HG03103 (cell line): ENCODE results near the gene DDA1.

Source experiments
- ATAC-seq: cut with Tn5 transposase; IDR thresholded peaks from one replicate; pipeline ENCODE4 v1.9.1; 2021; ENCODE audit warnings: low read depth; ENCODE audit not compliant: unreplicated experiment

Gene DDA1

DNA sequence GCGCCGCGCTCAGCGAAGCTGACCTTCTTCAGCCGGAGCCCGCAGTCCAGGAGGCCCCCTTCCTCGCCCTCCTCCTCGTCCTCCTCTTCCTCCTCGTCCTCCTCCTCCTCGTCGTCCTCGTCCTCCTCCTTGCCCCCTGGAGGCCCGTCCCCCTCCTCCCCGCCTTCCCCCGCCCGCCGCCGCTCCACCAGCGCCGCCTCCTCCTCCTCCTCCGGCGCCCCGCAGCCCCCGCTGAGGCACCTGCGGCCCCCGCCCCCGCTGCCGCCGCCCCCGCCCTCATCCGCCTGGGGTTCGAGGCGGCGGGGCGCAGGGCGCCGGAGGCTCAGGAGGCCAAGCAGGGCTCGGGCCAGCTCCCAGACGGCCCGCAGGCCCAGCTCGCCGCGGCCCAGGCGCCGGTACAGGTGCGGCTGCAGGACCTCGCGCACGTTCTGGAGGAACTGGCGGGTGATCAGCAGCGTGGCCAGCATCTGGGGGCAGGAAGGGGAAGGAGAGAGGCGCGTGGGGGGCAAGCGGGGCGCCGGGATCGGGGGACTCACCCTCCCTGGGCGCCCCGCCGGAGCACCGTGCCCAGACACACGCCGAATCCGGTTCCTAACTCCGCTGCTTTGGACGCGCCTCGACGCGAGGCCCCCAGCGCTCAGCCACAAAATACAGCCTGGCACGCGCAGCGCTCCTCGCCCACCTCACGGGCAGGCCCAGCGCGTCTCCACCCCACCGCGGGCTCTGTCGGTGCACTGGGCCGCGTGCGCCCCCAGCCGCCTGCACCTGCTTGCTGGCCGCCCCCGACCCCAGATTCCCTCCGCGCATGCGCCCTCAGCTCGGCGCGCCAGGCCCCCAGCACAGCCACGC, 19.4 kb downstream of the DDA1 start:
- ATAC-seq: no peak

DNA sequence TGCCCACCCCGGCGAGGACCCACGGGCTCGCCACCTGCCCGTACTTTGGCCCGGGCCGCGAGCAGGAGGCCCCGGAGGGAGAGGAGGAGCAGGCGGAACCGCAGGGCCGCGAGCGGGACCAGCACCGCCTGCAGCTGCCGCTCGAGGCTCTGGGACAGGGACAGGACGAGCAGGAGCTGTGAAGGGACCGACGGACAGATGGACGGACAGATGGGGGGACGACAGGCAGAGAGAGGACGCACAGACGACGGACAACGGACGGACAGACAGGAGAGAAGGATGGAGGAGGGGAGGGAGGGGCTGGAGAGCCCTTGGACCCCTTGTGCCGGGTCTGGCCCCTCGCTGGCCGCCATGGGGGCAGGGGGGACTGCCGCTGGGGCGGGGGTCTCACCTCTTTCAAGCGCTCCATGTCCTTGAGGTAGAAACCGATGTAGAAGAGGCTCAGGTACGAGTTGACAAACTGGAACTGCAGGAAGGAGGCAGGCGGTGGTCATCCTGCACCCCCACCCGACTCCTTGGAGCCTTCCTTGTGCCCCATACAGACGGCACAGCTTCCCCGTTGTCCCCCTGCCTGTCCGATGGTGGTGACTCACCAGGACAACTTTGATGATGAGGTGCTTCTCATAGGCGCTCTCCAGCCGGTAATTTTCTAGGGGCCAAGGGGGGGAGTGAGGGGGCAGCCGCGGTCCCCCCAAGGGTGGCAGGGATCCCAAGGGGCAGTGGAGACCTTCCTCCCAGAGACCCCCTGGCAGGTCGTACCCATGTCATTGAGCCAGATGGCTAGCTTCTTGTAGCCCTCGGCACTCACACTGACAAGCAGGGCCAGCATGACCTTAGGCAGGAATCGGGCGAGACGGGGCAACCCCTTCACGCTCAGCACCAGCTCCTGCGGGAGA, 20.3 kb downstream of the DDA1 start:
- ATAC-seq: no peak

GRCh38 chr19:17330262-17331044, 21.1 kb downstream of the DDA1 start:
- no peak for ATAC-seq

- ATAC-seq: no peak
Observed at GRCh38 chr19:17331045-17331558, 21.7 kb downstream of the DDA1 start.

- no peak for ATAC-seq
Observed at GRCh38 chr19:17332360-17332676, 23.0 kb downstream of the DDA1 start.

DNA sequence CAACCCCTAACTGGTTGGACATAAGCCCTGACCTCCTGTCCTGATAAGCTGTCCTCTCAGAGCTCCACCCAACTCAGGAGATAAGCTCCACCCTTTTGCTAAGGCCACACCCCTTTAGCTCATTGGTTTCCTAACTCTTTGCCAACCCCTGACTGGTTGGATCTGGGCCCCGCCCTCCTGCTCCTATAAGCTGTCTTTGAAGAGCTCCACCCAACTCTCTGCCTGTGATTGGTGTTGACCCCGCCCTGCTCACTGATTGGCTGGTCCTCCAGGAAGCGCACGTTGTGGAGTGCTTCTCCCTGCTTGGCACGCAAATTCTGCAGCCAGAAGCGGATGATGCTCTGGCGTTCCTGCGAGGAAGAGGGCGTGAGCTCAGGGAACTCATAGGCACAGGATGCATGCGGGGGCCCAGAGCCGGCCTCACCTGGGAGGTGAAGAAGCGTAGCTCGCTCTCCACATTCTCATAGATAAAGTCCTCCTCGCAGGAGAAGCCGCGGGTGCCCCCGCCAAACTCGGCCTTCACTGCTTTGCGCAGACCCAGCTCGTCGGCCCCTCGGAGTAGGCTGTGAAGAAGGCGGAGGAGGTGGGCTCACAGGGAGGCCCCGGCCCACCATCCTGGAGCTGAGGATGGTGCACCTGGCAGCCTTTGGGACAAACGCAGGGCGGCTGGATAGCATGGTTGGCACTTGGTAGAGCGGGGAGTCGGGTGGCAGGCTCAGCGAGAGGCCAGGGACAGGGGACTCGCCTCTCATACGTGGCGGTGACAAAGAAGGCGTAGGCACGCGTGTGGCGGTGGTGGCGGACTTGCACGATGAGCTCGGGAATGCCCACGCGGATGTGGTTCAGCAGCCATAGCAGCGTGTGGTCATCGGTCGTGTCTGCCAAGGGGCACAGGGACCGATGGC, 23.6 kb downstream of the DDA1 start:
- ATAC-seq: no peak

GRCh38 chr19:17333611-17334413, 24.4 kb downstream of the DDA1 start:
- ATAC-seq: no peak

GRCh38 chr19:17334414-17335409, 25.3 kb downstream of the DDA1 start, which contains the start of gene ANO8:
Gene ANO8, minus strand, starts transcription at chr19:17334855. Its CDS starts 185 bp downstream, at chr19:17334670.
- no peak for ATAC-seq

GRCh38 chr19:17335575-17335974, 26.2 kb downstream of the DDA1 start:
- no peak for ATAC-seq

- ATAC-seq: peak; percentile 78
Observed at GRCh38 chr19:17336872-17337674, 27.7 kb downstream of the DDA1 start, which contains the start of gene GTPBP3. Gene GTPBP3, plus strand, starts transcription at chr19:17337553. Its CDS starts 59 bp downstream, at chr19:17337612.

DNA sequence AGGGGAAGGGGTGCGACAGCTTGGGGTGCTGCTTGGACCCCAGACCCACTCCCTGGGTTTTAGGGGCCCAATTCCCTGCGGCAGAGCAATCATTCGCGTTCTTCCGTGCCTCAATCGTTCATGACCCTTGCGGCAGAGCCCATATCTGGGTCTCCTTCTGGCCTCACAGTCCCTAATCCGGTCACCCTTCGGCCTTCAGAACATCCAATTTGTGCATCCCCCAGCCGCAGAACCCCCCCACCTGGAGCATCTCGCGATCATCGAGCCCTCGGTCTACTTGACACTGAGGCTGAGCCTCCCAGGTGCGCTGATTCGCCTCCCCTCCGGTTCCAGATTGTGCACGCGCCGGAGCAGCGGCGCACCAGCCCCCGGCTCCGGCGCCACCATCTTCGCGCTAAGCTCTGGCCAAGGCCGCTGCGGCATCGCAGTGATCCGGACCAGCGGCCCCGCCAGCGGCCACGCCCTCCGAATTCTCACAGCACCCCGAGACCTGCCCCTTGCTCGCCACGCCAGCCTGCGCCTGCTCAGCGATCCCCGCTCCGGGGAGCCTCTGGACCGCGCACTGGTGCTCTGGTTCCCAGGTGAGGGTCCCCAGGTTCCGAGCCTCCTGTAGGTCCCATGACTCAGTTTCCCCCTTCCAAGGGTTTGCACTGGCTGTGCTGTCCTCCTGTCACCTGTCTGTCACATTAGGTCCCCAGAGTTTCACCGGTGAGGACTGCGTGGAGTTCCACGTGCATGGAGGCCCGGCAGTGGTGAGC, 28.5 kb downstream of the DDA1 start:
- ATAC-seq: no peak

DNA sequence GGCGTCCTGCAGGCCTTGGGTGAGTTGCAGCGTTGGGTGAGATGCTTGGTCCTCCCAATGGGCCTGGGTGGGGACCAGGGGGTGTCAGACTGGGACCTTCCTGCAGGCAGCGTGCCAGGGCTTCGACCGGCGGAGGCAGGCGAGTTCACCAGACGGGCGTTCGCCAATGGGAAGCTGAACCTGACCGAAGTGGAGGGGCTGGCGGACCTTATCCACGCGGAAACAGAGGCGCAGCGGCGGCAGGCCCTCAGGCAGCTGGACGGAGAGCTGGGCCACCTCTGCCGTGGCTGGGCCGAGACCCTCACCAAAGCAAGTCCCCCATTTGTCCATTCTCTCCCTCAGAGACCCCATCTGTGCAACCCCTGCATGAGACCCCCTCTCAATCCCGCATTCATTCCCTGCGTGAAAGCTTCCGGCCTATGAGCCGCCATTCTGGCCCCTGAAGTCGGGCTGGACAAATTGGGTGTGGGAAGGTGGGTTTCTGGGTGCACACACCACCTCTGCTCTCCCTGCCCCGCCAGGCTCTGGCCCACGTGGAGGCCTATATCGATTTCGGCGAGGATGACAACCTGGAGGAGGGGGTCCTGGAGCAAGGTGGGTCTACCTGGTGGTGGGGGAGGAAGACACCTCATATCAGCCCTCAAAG, 29.2 kb downstream of the DDA1 start:
- ATAC-seq: no peak

DNA sequence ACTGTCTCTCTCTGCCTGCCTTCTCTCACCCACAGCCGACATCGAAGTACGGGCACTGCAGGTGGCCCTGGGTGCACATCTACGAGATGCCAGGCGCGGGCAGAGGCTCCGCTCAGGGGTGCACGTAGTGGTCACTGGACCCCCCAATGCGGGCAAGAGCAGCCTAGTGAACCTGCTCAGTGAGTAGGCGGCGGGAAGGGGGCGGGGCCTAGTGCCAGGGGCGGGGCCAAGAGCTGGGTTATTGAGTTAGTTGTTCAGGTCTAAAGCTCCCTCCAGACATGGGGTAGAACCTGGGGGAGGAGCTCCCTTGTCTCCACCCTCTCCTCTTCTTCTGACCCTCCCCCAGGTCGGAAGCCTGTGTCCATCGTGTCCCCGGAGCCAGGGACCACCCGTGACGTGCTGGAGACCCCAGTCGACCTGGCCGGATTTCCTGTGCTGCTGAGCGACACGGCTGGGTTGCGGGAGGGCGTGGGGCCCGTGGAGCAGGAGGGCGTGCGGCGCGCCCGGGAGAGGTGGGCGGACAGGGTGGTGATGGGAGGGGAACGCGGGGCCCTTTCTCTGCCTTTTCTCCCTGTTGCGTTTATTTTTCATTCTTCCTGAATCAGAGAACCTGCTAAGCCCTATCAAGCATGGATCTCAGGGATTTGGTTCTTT, 29.9 kb downstream of the DDA1 start:
- no peak for ATAC-seq

DNA sequence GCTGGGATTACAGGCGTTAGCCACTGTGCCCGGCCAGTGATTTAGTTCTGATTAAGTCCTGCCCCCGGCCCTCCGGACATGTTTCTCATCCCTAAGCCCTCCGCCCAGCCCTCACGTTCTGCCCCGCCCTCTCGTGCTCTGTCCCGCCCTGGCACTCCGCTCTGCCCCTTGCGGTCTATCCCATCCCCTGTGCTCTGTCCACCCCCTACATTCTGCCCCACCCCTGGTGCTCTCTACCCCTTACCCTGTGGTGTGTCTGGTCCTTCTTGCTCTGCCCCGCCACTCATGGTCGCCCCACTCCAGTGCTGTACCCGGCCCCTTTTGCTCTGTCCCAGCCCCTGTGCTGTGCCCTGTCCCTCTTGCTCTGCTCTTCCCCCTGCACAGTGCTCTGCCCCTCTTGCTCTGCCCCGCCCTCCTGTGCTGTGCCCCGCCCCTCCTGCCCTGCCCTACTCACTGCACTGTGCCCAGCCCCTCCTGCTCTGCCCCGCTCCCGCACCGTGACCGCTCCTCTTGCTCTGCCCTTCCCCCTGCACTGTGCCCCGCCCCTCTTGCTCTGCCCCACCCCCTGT, 31.0 kb downstream of the DDA1 start:
- ATAC-seq: no peak
